ENCODE results near the gene TMED3.

Gene TMED3

GRCh38 chr15:79310985-79311900 lies at the start of gene TMED3:
Gene TMED3, plus strand, starts transcription at chr15:79311112. Its CDS starts 138 bp downstream, at chr15:79311250.
- peak; percentile 34 for DNase-seq

GRCh38 chr15:79261836-79262235 lies 49.1 kb upstream of the TMED3 start:
- no peak for DNase-seq

GRCh38 chr15:79265167-79265566 lies 45.7 kb upstream of the TMED3 start:
- no peak for DNase-seq

GRCh38 chr15:79265987-79266579 lies 44.8 kb upstream of the TMED3 start:
- no peak for DNase-seq

- DNase-seq = peak; percentile 2
Measured at GRCh38 chr15:79282371-79283251, 28.3 kb upstream of the TMED3 start, which contains the start of gene ANKRD34C. Gene ANKRD34C, plus strand, starts transcription at chr15:79282722. Its CDS starts 10,563 bp downstream, at chr15:79293285.

GRCh38 chr15:79283252-79284048 lies 27.5 kb upstream of the TMED3 start:
- DNase-seq = no peak

- DNase-seq = no peak
Measured at GRCh38 chr15:79290642-79291275, 20.2 kb upstream of the TMED3 start.

GRCh38 chr15:79292011-79292410 lies 18.9 kb upstream of the TMED3 start:
- DNase-seq = no peak

- DNase-seq = no peak
Measured at GRCh38 chr15:79294075-79294474, 16.8 kb upstream of the TMED3 start.

GRCh38 chr15:79296583-79296982 lies 14.3 kb upstream of the TMED3 start:
- DNase-seq = no peak

- no peak for DNase-seq
Measured at GRCh38 chr15:79299126-79299840, 11.6 kb upstream of the TMED3 start.

- no peak for DNase-seq
Measured at GRCh38 chr15:79299841-79300235, 11.1 kb upstream of the TMED3 start.

GRCh38 chr15:79307251-79307650 lies 3.7 kb upstream of the TMED3 start:
- no peak for DNase-seq

- peak; percentile 30 for DNase-seq
Measured at GRCh38 chr15:79308874-79309273, 2.0 kb upstream of the TMED3 start.

- DNase-seq = no peak
Measured at GRCh38 chr15:79310612-79310984, 314 bp upstream of the TMED3 start.

- no peak for DNase-seq
Measured at GRCh38 chr15:79311901-79312553, 1.1 kb downstream of the TMED3 start.

- no peak for DNase-seq
Measured at GRCh38 chr15:79314186-79314585, 3.3 kb downstream of the TMED3 start.

- peak; percentile 62 for DNase-seq
Measured at GRCh38 chr15:79314811-79315210, 3.9 kb downstream of the TMED3 start.

- DNase-seq = peak; percentile 79
Measured at GRCh38 chr15:79315623-79316328, 4.9 kb downstream of the TMED3 start.

GRCh38 chr15:79316864-79317263 lies 6.0 kb downstream of the TMED3 start:
- DNase-seq = peak; percentile 7

Measured in DMS79 (cell line).